Measurements from ENCODE around the gene RGPD8. TPM values are rescaled to one million over a fixed set of nuclear protein-coding genes. Genes with fewer than 3 reads are reported as not detected.

RGPD8 gene
- total and polyA plus RNA-seq, 2 of the 8 experiments (the other 6 are each of a cell fraction or from before 2014, with no cell fraction given) = 0.51 to 8.2 TPM

GRCh38 chr2:112482309-112483041, 49.0 kb upstream of the RGPD8 start (continued):
- TF ChIP-seq SIN3A (conservative IDR thresholded peaks at IDR 0.05 in 1 of 2, IDR thresholded peaks at IDR 0.05 in 1 of 2; ENCODE audit: low read depth in 1 of 2, low read length in 2 of 2) (0 out of 4 replicates have a peak, but pooled peaks of 1 of the 2 experiments have one; percentile 35), JUN (IDR thresholded peaks at IDR 0.05; ENCODE audit: low read depth, low read length) (no peak), SIX5 (IDR thresholded peaks at IDR 0.05; ENCODE audit: low read depth, low read length) (no peak), YY1 (IDR thresholded peaks at IDR 0.05; ENCODE audit: low read depth, low read length) (no peak), ASH2L (IDR thresholded peaks at IDR 0.05; ENCODE audit: low read length) (peak; percentile 82), SRF (IDR thresholded peaks at IDR 0.05; ENCODE audit: low read depth, low read length) (no peak), CTBP2 (IDR thresholded peaks at IDR 0.05; ENCODE audit: borderline replicate concordance, insufficient read depth, insufficient read length, low read length) (peak; percentile 30), RNF2 (IDR thresholded peaks at IDR 0.05; ENCODE audit: borderline replicate concordance, low read depth, low read length, missing control alignments, poor library complexity, severe bottlenecking) (no peak), USF2 (IDR thresholded peaks at IDR 0.05; ENCODE audit: low read length) (no peak), CBX5 (IDR thresholded peaks at IDR 0.05; ENCODE audit: low read depth, low read length) (no peak), BCL11A (IDR thresholded peaks at IDR 0.05; ENCODE audit: low read depth in 2 of 2, low read length in 2 of 2) (no peak), SAP30 (IDR thresholded peaks at IDR 0.05; ENCODE audit: insufficient read depth, insufficient replicate concordance, low read length) (no peak), CEBPB (IDR thresholded peaks at IDR 0.05; ENCODE audit: low read depth, low read length) (no peak), ATF3 (IDR thresholded peaks at IDR 0.05; ENCODE audit: insufficient read depth, low read depth, low read length) (no peak), JUND (IDR thresholded peaks at IDR 0.05; ENCODE audit: low read length) (no peak), TBP (IDR thresholded peaks at IDR 0.05; ENCODE audit: low read depth, low read length) (no peak), KDM4A (IDR thresholded peaks at IDR 0.05; ENCODE audit: low read depth, low read length, severe bottlenecking) (peak; percentile 69), TAF1 (IDR thresholded peaks at IDR 0.05; ENCODE audit: low read depth, low read length) (peak; percentile 40; the same call in 1 of the 2 replicates), CTCF (IDR thresholded peaks at IDR 0.05; ENCODE audit: control extremely low read depth in 1 of 3, insufficient read depth in 1 of 3, low read depth in 1 of 3, low read length in 3 of 3) (peak in 1 of 3 experiments; percentile 6; a peak in 1 of 4 replicates)

Data from H1 (cell line).